Endothelial cell (in vitro differentiated cells): ENCODE results near the gene MYOCD. TPM values are rescaled to one million over a fixed set of nuclear protein-coding genes. Genes with fewer than 3 reads are reported as not detected.

Experiments used
- DNase-seq: peaks from one replicate; pipeline ENCODE4 v3.0.0; 2021; ENCODE audit warnings: low spot score
- H3K27ac Mint-ChIP-seq: one replicate; pipeline ENCODE4 v1.8.0; 2021; ENCODE audit warnings: mixed read lengths, inconsistent platforms; ENCODE audit not compliant: unreplicated experiment
- H3K27me3 Mint-ChIP-seq: one replicate; pipeline ENCODE4 v1.8.0; 2021; ENCODE audit warnings: mild to moderate bottlenecking, moderate library complexity, mixed read lengths, inconsistent platforms; ENCODE audit not compliant: unreplicated experiment
- H3K36me3 Mint-ChIP-seq: one replicate; pipeline ENCODE4 v1.8.0; 2021; ENCODE audit warnings: mild to moderate bottlenecking, low read depth, mixed read lengths, inconsistent platforms; ENCODE audit not compliant: unreplicated experiment
- H3K4me1 Mint-ChIP-seq: one replicate; pipeline ENCODE4 v1.8.0; 2021; ENCODE audit warnings: mild to moderate bottlenecking, mixed read lengths, inconsistent platforms; ENCODE audit not compliant: unreplicated experiment
- H3K4me3 Mint-ChIP-seq: one replicate; pipeline ENCODE4 v1.8.0; 2021; ENCODE audit warnings: mild to moderate bottlenecking, mixed read lengths, inconsistent platforms; ENCODE audit not compliant: unreplicated experiment
- H3K9me3 Mint-ChIP-seq: one replicate; pipeline ENCODE4 v1.8.0; 2021; ENCODE audit warnings: mixed read lengths, inconsistent platforms; ENCODE audit not compliant: unreplicated experiment
- total RNA-seq: library from RNA; stranded (reverse); fragmentation: NEBNext Ultra II Directional; extraction: Animal tissue kit (Norgen Biotek cat#: 25700); gene quantifications from one replicate; pipeline ENCODE4 v1.2.1, GENCODE V29; 2021; ENCODE audit not compliant: unreplicated experiment
- TF ChIP-seq, protein P1 (sequence below): fragments of 200-600 bp; sonication (generic); IDR thresholded peaks from one replicate; pipeline ENCODE4 v1.5.0; 2021; ENCODE audit warnings: antibody characterized with exemption; ENCODE audit not compliant: unreplicated experiment

The MYOCD gene
- total RNA-seq, 1 donor from 2014 or later: 0.38 TPM

GRCh38 chr17:12693640-12694039 lies 27.9 kb downstream of the MYOCD start:
- Mint-ChIP-seq H3K36me3 (no peaks in the 10 kb centered on the region), H3K27ac (no peak overlapping the region)

GRCh38 chr17:12706070-12706469 lies 40.4 kb downstream of the MYOCD start:
- Mint-ChIP-seq H3K9me3 (no peaks in the 10 kb centered on the region), H3K27ac (no peak overlapping the region), H3K4me1 (no peaks in the 10 kb centered on the region), H3K4me3 (no peak overlapping the region), H3K27me3 (no peaks in the 10 kb centered on the region), H3K36me3 (no peaks in the 10 kb centered on the region)
- TF ChIP-seq, protein P1, sequence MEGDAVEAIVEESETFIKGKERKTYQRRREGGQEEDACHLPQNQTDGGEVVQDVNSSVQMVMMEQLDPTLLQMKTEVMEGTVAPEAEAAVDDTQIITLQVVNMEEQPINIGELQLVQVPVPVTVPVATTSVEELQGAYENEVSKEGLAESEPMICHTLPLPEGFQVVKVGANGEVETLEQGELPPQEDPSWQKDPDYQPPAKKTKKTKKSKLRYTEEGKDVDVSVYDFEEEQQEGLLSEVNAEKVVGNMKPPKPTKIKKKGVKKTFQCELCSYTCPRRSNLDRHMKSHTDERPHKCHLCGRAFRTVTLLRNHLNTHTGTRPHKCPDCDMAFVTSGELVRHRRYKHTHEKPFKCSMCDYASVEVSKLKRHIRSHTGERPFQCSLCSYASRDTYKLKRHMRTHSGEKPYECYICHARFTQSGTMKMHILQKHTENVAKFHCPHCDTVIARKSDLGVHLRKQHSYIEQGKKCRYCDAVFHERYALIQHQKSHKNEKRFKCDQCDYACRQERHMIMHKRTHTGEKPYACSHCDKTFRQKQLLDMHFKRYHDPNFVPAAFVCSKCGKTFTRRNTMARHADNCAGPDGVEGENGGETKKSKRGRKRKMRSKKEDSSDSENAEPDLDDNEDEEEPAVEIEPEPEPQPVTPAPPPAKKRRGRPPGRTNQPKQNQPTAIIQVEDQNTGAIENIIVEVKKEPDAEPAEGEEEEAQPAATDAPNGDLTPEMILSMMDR: no peak
- DNase-seq: no peak

More at GRCh38 chr17:12693640-12694039, 27.9 kb downstream of the MYOCD start:
- Mint-ChIP-seq H3K4me3 (no peak overlapping the region), H3K9me3 (no peaks in the 10 kb centered on the region), H3K27me3 (no peaks in the 10 kb centered on the region), H3K4me1 (no peaks in the 10 kb centered on the region)
- TF ChIP-seq, protein P1: no peak
- DNase-seq: no peak

GRCh38 chr17:12709063-12709462 lies 43.4 kb downstream of the MYOCD start:
- Mint-ChIP-seq H3K27ac (no peak overlapping the region), H3K27me3 (no peaks in the 10 kb centered on the region), H3K4me3 (no peak overlapping the region), H3K4me1 (no peaks in the 10 kb centered on the region), H3K36me3 (no peaks in the 10 kb centered on the region), H3K9me3 (no peaks in the 10 kb centered on the region)
- DNase-seq: no peak
- TF ChIP-seq, protein P1: no peak

DNA sequence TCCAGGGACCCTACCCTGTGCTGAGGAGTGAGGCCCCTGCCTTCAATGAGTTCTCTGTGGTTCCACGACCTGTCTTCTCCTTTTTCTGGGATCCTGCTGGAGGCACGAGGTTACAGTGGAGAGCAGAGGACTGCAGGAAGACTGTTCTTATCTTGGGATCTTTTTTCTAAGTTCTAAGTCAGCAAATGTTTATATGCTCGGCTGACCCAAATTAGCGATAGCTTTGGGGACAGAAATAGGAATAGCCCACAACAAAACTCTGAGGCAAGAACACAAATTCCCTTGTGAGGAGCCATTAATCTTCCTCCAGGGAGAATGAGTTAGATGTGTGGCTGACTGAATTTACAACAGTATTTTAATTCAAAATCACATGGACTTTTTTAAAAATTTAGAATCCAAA lies 46.7 kb downstream of the MYOCD start:
- DNase-seq: no peak
- no peaks in the 10 kb centered on the region for H3K36me3 Mint-ChIP-seq
- no peak overlapping the region for H3K27ac Mint-ChIP-seq
- no peaks in the 10 kb centered on the region for H3K9me3 Mint-ChIP-seq
- TF ChIP-seq, protein P1: no peak
- no peaks in the 10 kb centered on the region for H3K27me3 Mint-ChIP-seq
- H3K4me1 Mint-ChIP-seq: peaks cover 7% of the 10 kb centered on the region
- H3K4me3 Mint-ChIP-seq: no peak overlapping the region

- TF ChIP-seq, protein P1: no peak
- peaks cover 8% of the 10 kb centered on the region for H3K4me1 Mint-ChIP-seq
- no peak overlapping the region for H3K4me3 Mint-ChIP-seq
- no peaks in the 10 kb centered on the region for H3K9me3 Mint-ChIP-seq
- no peaks in the 10 kb centered on the region for H3K36me3 Mint-ChIP-seq
- no peak overlapping the region for H3K27ac Mint-ChIP-seq
- peaks cover under 1% of the 10 kb centered on the region for H3K27me3 Mint-ChIP-seq
- DNase-seq: no peak
These were observed 47.3 kb downstream of the MYOCD start for GRCh38 chr17:12712941-12713340.
